Thoracic aorta (tissue), 2 donors: ENCODE data around the gene URB1. TPM values are rescaled to one million over a fixed set of nuclear protein-coding genes. Genes with fewer than 3 reads are reported as not detected.

Source experiments
- ATAC-seq: fragments of 150-250 bp; one replicate; pipeline ENCODE4 v1.8.0; 2017; ENCODE audit warnings: low read depth; ENCODE audit not compliant: insufficient number of reproducible peaks, low FRiP score
- DNase-seq: peaks from one replicate; pipeline ENCODE4 v3.0.0-alpha.2; 2020; ENCODE audit warnings: low spot score
- H3K27ac ChIP-seq, 2 donors: fragments of 200-600 bp; sonication (generic); 1 replicate in 1 of 2; 2 replicates in 1 of 2; pipeline ENCODE4 v1.5.1; 2016; ENCODE audit warnings: mild to moderate bottlenecking in 2 of 2, moderate library complexity in 2 of 2
- H3K27me3 ChIP-seq: fragments of 200-600 bp; sonication (generic); replicated peaks from 2 replicates; pipeline ENCODE4 v1.6.0; 2016; ENCODE audit warnings: mild to moderate bottlenecking; ENCODE audit not compliant: insufficient read depth
- H3K36me3 ChIP-seq: fragments of 200-600 bp; sonication (generic); one replicate; pipeline ENCODE4 v1.5.1; 2016
- H3K4me1 ChIP-seq, 2 donors: fragments of 200-600 bp; sonication (generic); 1 replicate in 1 of 2; 2 replicates in 1 of 2; pipeline versions ENCODE4 v1.5.1 to v1.6.0; 2016; ENCODE audit warnings: low read depth in 2 of 2, mild to moderate bottlenecking in 1 of 2; ENCODE audit not compliant: control insufficient read depth in 1 of 2
- H3K4me3 ChIP-seq: fragments of 200-600 bp; sonication (generic); 2 replicates; pipeline ENCODE4 v1.5.1; 2016; ENCODE audit warnings: mild to moderate bottlenecking
- H3K9me3 ChIP-seq: fragments of 200-600 bp; sonication (generic); 2 replicates; pipeline ENCODE4 v1.5.1; 2016
- total RNA-seq, 2 donors: library from RNA; depleted of rRNA; stranded (reverse); fragments of >200 nt; gene quantifications; one replicate each; pipeline versions ENCODE4 v1.1.0 to v1.2.3, GENCODE V29; 2016
- TF ChIP-seq, protein P1 (sequence below): fragments of 200-600 bp; sonication (generic); IDR thresholded peaks from one replicate; pipeline ENCODE4 v1.5.1; 2019; ENCODE audit warnings: antibody characterized with exemption

The URB1 gene
- total RNA-seq, 2 donors from 2014 or later = 35.1 to 64.8 TPM

DNA sequence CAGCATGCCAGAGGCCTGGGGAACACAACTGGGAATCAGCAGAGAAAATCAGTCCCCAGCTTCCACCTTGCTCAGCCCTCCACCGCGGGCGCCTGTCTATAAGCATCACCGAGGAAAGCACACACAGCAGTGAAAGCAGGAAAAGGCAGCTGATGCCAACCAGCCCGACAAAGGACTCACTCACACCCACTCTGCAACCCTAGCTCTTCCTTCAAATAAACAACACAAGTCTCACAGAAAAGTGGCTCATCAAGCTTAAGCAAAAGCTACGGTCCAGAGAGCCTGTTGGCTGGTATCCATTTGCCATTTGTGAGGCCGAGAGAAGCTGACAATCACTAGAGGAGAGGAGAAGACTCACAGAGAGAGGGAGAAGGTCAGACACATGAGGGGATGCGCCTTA, 67.1 kb downstream of the URB1 start:
- TF ChIP-seq, protein P1, sequence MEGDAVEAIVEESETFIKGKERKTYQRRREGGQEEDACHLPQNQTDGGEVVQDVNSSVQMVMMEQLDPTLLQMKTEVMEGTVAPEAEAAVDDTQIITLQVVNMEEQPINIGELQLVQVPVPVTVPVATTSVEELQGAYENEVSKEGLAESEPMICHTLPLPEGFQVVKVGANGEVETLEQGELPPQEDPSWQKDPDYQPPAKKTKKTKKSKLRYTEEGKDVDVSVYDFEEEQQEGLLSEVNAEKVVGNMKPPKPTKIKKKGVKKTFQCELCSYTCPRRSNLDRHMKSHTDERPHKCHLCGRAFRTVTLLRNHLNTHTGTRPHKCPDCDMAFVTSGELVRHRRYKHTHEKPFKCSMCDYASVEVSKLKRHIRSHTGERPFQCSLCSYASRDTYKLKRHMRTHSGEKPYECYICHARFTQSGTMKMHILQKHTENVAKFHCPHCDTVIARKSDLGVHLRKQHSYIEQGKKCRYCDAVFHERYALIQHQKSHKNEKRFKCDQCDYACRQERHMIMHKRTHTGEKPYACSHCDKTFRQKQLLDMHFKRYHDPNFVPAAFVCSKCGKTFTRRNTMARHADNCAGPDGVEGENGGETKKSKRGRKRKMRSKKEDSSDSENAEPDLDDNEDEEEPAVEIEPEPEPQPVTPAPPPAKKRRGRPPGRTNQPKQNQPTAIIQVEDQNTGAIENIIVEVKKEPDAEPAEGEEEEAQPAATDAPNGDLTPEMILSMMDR = no peak
- Histone ChIP-seq H3K36me3 (peaks cover 59% of the 10 kb centered on the region), H3K9me3 (no peaks in the 10 kb centered on the region), H3K27me3 (no peaks in the 10 kb centered on the region), H3K27ac (no peak overlapping the region), H3K4me1 (peaks cover 22 to 31% of the 10 kb centered on the region in 2 donors), H3K4me3 (no peak overlapping the region)
- no peak for DNase-seq
- no peak for ATAC-seq

DNA sequence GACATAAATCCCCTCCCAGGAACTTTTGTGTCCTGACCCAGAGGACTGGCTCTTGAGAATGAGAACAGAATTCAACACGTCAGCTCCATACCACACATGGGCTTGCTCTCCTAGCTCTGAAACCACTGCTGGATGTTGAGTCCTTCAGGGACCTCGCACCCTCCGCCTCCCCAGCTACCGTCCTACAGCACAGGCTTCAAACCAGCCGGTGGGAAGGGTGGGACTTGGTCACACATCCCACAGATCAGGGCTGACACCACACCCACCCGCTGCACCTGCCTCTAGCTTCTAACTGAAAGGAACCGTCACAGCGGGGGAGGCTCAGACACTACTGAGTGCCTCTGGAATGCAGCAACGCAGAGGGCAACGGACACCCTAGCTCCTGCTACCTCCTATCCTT, 70.1 kb downstream of the URB1 start:
- ATAC-seq = no peak
- no peak for DNase-seq

DNA sequence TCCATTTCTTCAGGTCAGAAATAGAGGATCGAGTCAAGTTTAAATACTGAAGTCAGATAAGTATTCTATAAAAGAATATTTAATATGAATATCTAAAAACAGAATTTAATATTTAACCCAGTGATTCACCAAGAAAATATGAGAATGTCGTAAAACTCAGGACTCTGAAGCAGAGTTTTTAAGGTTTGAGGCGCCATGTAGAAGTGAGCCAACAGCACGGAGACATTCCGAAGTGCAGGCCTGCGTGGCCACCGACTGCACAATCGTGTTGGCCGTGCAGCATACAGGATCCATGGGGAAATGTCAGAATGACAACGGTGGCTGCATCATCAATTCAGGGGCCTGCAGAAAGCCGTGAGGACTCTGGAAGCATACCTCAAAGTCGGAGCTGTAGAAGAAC, 70.7 kb downstream of the URB1 start:
- Histone ChIP-seq H3K27me3 (no peaks in the 10 kb centered on the region), H3K4me3 (no peak overlapping the region), H3K27ac (no peak overlapping the region), H3K36me3 (peaks cover 86% of the 10 kb centered on the region), H3K9me3 (no peaks in the 10 kb centered on the region), H3K4me1 (no peaks in the 10 kb centered on the region)
- ATAC-seq (no peak), DNase-seq (no peak)
- TF ChIP-seq, protein P1 = no peak

More for the DNA sequence above, 70.1 kb downstream of the URB1 start:
- TF ChIP-seq, protein P1 = no peak
- Histone ChIP-seq H3K9me3 (no peaks in the 10 kb centered on the region), H3K4me1 (peaks cover under 1 to 3% of the 10 kb centered on the region in 2 donors), H3K36me3 (peaks cover 84% of the 10 kb centered on the region), H3K27me3 (no peaks in the 10 kb centered on the region), H3K4me3 (no peak overlapping the region), H3K27ac (no peak overlapping the region)

DNA sequence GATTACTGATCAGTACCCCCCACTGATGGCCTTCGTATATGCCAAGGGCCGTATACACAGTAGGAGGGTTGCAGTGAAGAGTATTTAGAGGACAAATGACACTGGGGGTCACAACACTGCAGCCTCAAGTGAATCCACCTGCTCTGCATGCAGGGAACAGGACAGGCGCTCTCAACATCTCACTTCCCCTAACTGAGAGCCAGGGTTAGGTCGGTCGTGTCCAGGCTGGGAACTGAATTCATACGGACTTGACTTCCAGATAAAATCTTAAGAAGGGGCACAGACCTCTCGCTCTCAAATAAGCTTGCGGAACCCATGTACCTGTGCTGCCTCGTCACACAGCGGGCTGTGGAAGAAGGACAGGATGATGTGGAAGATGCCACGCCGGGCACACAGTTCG, 71.3 kb downstream of the URB1 start:
- no peaks in the 10 kb centered on the region for H3K9me3 ChIP-seq
- H3K4me3 ChIP-seq = no peak overlapping the region
- H3K27ac ChIP-seq = no peak overlapping the region
- no peaks in the 10 kb centered on the region for H3K4me1 ChIP-seq
- H3K27me3 ChIP-seq = no peaks in the 10 kb centered on the region
- ATAC-seq = no peak
- TF ChIP-seq, protein P1 = no peak
- no peak for DNase-seq
- peaks cover 89% of the 10 kb centered on the region for H3K36me3 ChIP-seq

DNA sequence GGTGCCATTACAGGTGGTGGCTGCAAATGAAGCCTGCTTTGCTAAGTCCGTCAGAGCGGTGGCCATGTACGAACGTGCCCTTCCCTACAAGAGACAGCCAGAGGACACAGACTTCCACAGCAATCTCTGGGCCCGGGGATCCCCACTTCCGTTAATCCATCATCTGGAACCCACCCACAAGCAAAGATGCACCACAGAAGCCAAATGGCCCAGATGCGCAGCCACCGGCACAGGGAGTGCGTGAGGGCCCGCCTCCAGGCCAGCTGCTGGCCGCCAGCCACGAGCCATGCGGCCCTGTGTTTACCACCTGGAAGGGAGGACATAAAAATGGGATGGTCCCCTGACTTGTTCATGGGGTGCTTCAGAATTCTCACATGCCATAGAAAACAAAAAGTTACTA, 72.1 kb downstream of the URB1 start:
- Histone ChIP-seq H3K36me3 (peaks cover 91% of the 10 kb centered on the region), H3K4me3 (no peak overlapping the region), H3K27me3 (no peaks in the 10 kb centered on the region), H3K9me3 (no peaks in the 10 kb centered on the region), H3K4me1 (no peaks in the 10 kb centered on the region), H3K27ac (no peak overlapping the region)
- ATAC-seq (no peak), DNase-seq (no peak)
- TF ChIP-seq, protein P1 = no peak
